GM23248 (cell line): Measurements from ENCODE around the gene DTX1.

Experiments used
- EZH2 ChIP-seq: fragments of 200-600 bp; sonication (generic); IDR thresholded peaks from 2 replicates; pipeline ENCODE4 v1.6.1; 2018; ENCODE audit warnings: antibody characterized with exemption, mild to moderate bottlenecking; ENCODE audit not compliant: insufficient read depth, poor library complexity, severe bottlenecking
- EZH2phosphoT487 ChIP-seq: fragments of 200-600 bp; sonication (generic); IDR thresholded peaks from 2 replicates; pipeline ENCODE4 v1.6.1; 2018; ENCODE audit warnings: antibody characterized with exemption, moderate library complexity, mild to moderate bottlenecking, low read depth; ENCODE audit not compliant: insufficient read depth

GRCh38 chr12:113083863-113084435 is 27.4 kb downstream of the DTX1 start:
- no peak for TF ChIP-seq EZH2phosphoT487
- no peak for TF ChIP-seq EZH2
